Breast epithelium (tissue), 4 donors: ENCODE results near the gene TSPEAR. TPM values are rescaled to one million over a fixed set of nuclear protein-coding genes. Genes with fewer than 3 reads are reported as not detected.
"Not testable (repeated sequence)": the region's sequence is repeated elsewhere in the genome, so short reads cannot be mapped to it uniquely, and the experiment has no call there.

Experiments
- DNase-seq, 2 donors: peaks; one replicate each; pipeline ENCODE4 v3.0.0-alpha.2; 2019; ENCODE audit warnings: low spot score in 2 of 2
- H3K27ac ChIP-seq, 2 donors: fragments of 200-600 bp; sonication (generic) in 1 of 2; one replicate each; pipeline ENCODE4 v1.5.1; 2016 to 2019; ENCODE audit warnings: mild to moderate bottlenecking in 1 of 2
- H3K27me3 ChIP-seq, 2 donors: fragments of 200-600 bp; sonication (generic) in 1 of 2; one replicate each; pipeline versions ENCODE4 v1.5.1 to v1.6.0; 2017 to 2019; ENCODE audit warnings: control low read depth in 1 of 2, mild to moderate bottlenecking in 1 of 2
- H3K36me3 ChIP-seq: fragments of 200-600 bp; one replicate; pipeline ENCODE4 v1.5.1; 2019
- H3K4me1 ChIP-seq, 2 donors: fragments of 200-600 bp; sonication (generic); one replicate each; pipeline ENCODE4 v1.5.1; 2016 to 2019; ENCODE audit warnings: control low read depth in 1 of 2
- H3K4me3 ChIP-seq, 3 donors: fragments of 200-600 bp; sonication (generic); 1 replicate in 2 of 3; 2 replicates in 1 of 3; pipeline ENCODE4 v1.5.1; 2016 to 2019; ENCODE audit warnings: mild to moderate bottlenecking in 3 of 3, moderate library complexity in 2 of 3
- H3K9me3 ChIP-seq, 2 donors: fragments of 200-600 bp; sonication (generic) in 1 of 2; one replicate each; pipeline ENCODE4 v1.5.1; 2016 to 2019; ENCODE audit warnings: control low read depth in 1 of 2
- CTCF ChIP-seq, 3 donors: fragments of 450-650 bp; IDR thresholded peaks; one replicate each; pipeline ENCODE4 v1.5.1; 2016 to 2017; ENCODE audit warnings: antibody characterized with exemption in 3 of 3, mild to moderate bottlenecking in 3 of 3, moderate library complexity in 3 of 3
- POLR2A ChIP-seq: fragments of 450-650 bp; IDR thresholded peaks from one replicate; pipeline ENCODE4 v1.6.1; 2016; ENCODE audit warnings: antibody characterized with exemption, mild to moderate bottlenecking, moderate library complexity
- POLR2AphosphoS5 ChIP-seq, 3 donors: sonication (generic); formaldehyde crosslinking; IDR thresholded peaks; one replicate each; pipeline ENCODE4 v1.6.1; 2017; ENCODE audit warnings: antibody characterized with exemption in 3 of 3
- intact Hi-C: fragments of 100-400 bp; cut with DNase I; formaldehyde crosslinking; loops from one replicate; pipeline ENCODE4 v1.15.1; 2023; ENCODE audit warnings: low total_unique reads
- total RNA-seq, 3 donors: library from RNA; depleted of rRNA; stranded (reverse); fragments of >200 nt; gene quantifications; one replicate each; pipeline ENCODE4 v1.1.0, GENCODE V29; 2016

Gene TSPEAR
- total RNA-seq, 3 donors from 2014 or later, result 0.15 TPM; not detected in 2

DNA sequence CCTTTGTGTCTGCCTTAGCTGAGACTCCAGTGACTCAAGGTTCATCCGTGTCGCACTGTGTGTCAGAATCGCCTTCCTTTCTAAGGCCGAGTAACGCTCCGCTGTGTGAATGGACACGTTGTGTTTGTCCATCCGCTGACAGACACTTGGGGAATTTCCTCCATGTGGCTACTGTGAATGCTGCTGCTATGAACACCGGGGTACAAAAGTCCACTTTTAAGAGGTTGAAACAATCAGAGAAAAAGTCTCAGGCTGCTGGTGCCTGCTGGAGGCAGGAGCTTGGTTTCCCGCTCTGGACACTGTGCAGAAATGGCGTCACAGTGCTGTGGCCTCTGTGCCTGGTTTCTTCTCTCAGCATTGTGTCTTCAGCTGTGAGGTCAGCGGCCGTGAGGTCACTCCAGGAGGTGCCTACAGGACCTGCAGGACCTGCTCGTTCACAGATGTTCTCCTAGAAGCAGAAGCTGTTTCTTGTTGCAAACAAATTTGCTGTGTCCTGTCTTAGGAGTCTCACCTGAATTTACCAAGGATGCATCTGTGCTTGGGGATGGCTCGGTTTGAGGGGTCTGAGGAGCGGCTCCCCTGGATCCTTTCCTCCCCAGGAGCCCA lies 205.6 kb downstream of the TSPEAR start:
- TF ChIP-seq POLR2AphosphoS5 (IDR thresholded peaks at IDR 0.05), result no peak
- no peak for TF ChIP-seq POLR2A
- TF ChIP-seq CTCF (IDR thresholded peaks at IDR 0.05), result no peak
- intact Hi-C loops, result no loop called here
- Histone ChIP-seq H3K27me3 (peaks cover 4 to 24% of the 10 kb centered on the region in 2 donors), H3K36me3 (no peaks in the 10 kb centered on the region), H3K9me3 (no peaks in the 10 kb centered on the region), H3K4me1 (no peaks in the 10 kb centered on the region), H3K27ac (no peak overlapping the region), H3K4me3 (no peak overlapping the region)
- no peak for DNase-seq

- peaks cover 0 to 22% of the 10 kb centered on the region in 2 donors for H3K27me3 ChIP-seq
- H3K9me3 ChIP-seq, result no peaks in the 10 kb centered on the region
- H3K4me1 ChIP-seq, result no peaks in the 10 kb centered on the region
- intact Hi-C loops, result no loop called here
- no peaks in the 10 kb centered on the region for H3K36me3 ChIP-seq
- no peak for TF ChIP-seq CTCF (IDR thresholded peaks at IDR 0.05)
- TF ChIP-seq POLR2AphosphoS5 (IDR thresholded peaks at IDR 0.05), result no peak
- TF ChIP-seq POLR2A, result no peak
- DNase-seq, result no peak
- no peak overlapping the region for H3K4me3 ChIP-seq
- no peak overlapping the region for H3K27ac ChIP-seq
Measured at GRCh38 chr21:44503901-44504399, 207.4 kb downstream of the TSPEAR start.

GRCh38 chr21:44503006-44503889 lies 208.1 kb downstream of the TSPEAR start:
- peaks cover 0 to 15% of the 10 kb centered on the region in 2 donors for H3K27me3 ChIP-seq
- DNase-seq, H3K4me3 ChIP-seq, intact Hi-C loops, H3K36me3 ChIP-seq, H3K27ac ChIP-seq, H3K9me3 ChIP-seq, H3K4me1 ChIP-seq: not testable (repeated sequence)

DNA sequence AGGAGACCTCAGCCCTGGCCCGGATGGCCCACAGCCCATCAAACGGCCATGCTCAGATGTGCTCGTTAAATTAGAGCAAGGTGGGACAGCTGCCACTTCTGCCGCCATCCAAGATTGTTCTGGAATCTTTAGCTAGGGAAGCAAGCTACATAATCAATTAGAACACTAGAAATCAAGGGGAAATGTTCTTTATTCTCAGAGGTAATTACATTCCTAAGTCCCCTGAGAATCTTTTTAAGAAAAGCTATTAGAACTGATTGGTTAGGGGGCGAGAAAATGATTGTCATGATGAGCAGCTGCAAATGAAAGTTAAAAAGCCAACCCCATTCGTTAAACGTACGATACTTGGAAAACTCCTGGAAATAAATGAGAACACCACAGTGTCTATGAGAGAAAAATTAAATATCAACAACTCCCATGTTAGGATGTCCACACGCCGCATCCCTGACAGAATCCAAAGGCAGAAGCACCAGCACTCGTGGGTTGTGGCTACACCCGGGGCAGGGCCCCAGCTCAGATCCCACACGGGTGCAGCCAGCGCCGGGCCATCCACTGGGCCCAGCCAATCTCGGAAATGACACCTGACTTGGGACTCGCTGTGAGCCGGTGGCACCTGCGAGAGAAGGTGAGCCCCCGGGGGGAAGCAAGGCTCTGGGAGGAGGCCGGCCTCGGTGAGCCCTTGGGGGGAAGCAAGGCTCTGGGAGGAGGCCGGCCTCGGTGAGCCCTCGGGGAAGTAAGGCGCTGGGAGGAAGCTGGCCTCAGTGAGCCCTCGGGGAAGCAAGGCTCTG lies 209.0 kb downstream of the TSPEAR start:
- Histone ChIP-seq H3K4me1 (no peaks in the 10 kb centered on the region), H3K4me3 (no peak overlapping the region), H3K9me3 (no peaks in the 10 kb centered on the region), H3K36me3 (no peaks in the 10 kb centered on the region), H3K27me3 (peaks cover 0 to 8% of the 10 kb centered on the region in 2 donors), H3K27ac (no peak overlapping the region)
- TF ChIP-seq POLR2A, result no peak
- no peak for TF ChIP-seq CTCF (IDR thresholded peaks at IDR 0.05)
- TF ChIP-seq POLR2AphosphoS5 (IDR thresholded peaks at IDR 0.05), result no peak
- intact Hi-C loops, result no loop called here
- DNase-seq, result no peak

DNA sequence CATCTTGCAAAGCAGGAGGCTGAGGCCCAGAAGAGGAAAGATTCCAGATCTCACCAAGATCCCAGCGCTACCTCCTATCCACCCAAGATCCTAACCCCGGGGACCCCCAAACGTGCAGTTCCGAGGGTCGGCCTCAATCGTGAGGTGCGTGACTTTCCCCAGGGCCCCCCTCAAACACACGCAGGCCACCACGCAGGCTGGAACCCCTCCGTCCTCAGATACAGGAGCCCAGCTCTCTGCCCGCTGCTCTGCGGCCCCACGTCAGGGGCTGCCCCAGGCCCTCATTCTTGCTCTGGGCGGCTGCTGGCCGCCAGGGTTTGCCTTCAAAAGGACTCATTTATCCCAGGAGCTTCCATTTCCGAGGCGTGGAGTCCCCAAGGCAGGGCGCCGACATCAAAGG lies 211.3 kb downstream of the TSPEAR start:
- no peak for DNase-seq
- Histone ChIP-seq H3K4me3 (no peak overlapping the region), H3K9me3 (no peaks in the 10 kb centered on the region), H3K36me3 (no peaks in the 10 kb centered on the region), H3K27me3 (no peaks in the 10 kb centered on the region), H3K4me1 (peaks cover 0 to 6% of the 10 kb centered on the region in 2 donors), H3K27ac (no peak overlapping the region)
- no peak for TF ChIP-seq POLR2A
- no peak for TF ChIP-seq POLR2AphosphoS5 (IDR thresholded peaks at IDR 0.05)
- no peak for TF ChIP-seq CTCF (IDR thresholded peaks at IDR 0.05)
- intact Hi-C loops, result no loop called here
